B cell (primary cell): ENCODE measurements around the gene MRM1.

ENCODE experiments used
- EZH2 ChIP-seq: IDR thresholded peaks from 2 replicates; pipeline ENCODE4 v1.6.1; 2012; ENCODE audit warnings: borderline replicate concordance, low read depth, mild to moderate bottlenecking, moderate library complexity, low read length; ENCODE audit not compliant: insufficient read depth, poor library complexity, severe bottlenecking
- TF ChIP-seq, protein P1 (sequence below): fragments of 200-600 bp; IDR thresholded peaks from one replicate; pipeline ENCODE4 v1.8.0; 2022; ENCODE audit warnings: antibody characterized with exemption, mild to moderate bottlenecking

DNA sequence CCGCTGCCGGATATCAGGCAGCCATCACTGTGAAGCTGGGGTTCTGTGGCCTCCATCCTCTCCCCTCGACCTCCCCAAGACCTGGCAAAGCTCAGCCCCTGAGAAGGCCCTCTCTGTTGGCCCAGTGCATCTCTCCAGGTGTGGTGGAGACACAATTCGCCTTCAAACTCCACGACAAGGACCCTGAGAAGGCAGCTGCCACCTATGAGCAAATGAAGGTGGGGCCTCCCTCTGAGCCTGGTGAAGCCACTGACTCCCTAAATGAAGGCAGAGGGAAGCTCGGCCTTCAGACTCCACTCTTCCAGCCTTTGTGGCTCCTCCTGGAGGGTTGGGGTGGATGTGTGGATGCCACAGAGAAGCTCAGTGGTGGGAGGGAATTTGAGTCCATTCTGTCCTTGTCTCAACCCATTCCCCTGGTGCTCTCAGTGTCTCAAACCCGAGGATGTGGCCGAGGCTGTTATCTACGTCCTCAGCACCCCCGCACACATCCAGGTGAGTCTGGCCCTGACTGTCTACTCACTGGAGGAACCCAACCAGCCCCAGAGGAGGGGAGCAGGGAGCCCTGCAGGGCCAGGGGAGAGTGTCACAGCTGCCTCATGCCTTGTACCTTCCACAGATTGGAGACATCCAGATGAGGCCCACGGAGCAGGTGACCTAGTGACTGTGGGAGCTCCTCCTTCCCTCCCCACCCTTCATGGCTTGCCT lies 1.7 kb upstream of the MRM1 start:
- TF ChIP-seq EZH2, result no peak
- TF ChIP-seq, protein P1, sequence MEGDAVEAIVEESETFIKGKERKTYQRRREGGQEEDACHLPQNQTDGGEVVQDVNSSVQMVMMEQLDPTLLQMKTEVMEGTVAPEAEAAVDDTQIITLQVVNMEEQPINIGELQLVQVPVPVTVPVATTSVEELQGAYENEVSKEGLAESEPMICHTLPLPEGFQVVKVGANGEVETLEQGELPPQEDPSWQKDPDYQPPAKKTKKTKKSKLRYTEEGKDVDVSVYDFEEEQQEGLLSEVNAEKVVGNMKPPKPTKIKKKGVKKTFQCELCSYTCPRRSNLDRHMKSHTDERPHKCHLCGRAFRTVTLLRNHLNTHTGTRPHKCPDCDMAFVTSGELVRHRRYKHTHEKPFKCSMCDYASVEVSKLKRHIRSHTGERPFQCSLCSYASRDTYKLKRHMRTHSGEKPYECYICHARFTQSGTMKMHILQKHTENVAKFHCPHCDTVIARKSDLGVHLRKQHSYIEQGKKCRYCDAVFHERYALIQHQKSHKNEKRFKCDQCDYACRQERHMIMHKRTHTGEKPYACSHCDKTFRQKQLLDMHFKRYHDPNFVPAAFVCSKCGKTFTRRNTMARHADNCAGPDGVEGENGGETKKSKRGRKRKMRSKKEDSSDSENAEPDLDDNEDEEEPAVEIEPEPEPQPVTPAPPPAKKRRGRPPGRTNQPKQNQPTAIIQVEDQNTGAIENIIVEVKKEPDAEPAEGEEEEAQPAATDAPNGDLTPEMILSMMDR, result no peak
